NB4 (cell line): ENCODE results near the gene GPS2.

Experiments
- MAX ChIP-seq: IDR thresholded peaks from 2 replicates; pipeline ENCODE4 v1.6.1; 2011; ENCODE audit warnings: low read depth, low read length
- MYC ChIP-seq: IDR thresholded peaks from 2 replicates; pipeline ENCODE4 v1.6.1; 2011; ENCODE audit warnings: low read depth, low read length
- POLR2A ChIP-seq: IDR thresholded peaks from 2 replicates; pipeline ENCODE4 v1.6.1; 2011; ENCODE audit warnings: mild to moderate bottlenecking; ENCODE audit not compliant: insufficient read length; ENCODE audit errors: extremely low read depth
- TF ChIP-seq, protein P1 (sequence below): IDR thresholded peaks from one replicate; pipeline ENCODE4 v1.5.1; 2012; ENCODE audit warnings: low read depth, low read length

- TF ChIP-seq MYC, result no peak
- no peak for TF ChIP-seq POLR2A
- TF ChIP-seq, protein P1, sequence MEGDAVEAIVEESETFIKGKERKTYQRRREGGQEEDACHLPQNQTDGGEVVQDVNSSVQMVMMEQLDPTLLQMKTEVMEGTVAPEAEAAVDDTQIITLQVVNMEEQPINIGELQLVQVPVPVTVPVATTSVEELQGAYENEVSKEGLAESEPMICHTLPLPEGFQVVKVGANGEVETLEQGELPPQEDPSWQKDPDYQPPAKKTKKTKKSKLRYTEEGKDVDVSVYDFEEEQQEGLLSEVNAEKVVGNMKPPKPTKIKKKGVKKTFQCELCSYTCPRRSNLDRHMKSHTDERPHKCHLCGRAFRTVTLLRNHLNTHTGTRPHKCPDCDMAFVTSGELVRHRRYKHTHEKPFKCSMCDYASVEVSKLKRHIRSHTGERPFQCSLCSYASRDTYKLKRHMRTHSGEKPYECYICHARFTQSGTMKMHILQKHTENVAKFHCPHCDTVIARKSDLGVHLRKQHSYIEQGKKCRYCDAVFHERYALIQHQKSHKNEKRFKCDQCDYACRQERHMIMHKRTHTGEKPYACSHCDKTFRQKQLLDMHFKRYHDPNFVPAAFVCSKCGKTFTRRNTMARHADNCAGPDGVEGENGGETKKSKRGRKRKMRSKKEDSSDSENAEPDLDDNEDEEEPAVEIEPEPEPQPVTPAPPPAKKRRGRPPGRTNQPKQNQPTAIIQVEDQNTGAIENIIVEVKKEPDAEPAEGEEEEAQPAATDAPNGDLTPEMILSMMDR, result no peak
- TF ChIP-seq MAX, result no peak
Measured at GRCh38 chr17:7321466-7321865, 6.3 kb upstream of the GPS2 start.
